Keratinocyte (primary cell): ENCODE data around the gene BANK1. TPM values are rescaled to one million over a fixed set of nuclear protein-coding genes. Genes with fewer than 3 reads are reported as not detected.

Experiments used
- DNase-seq: peaks from one replicate; pipeline ENCODE4 v3.0.0-alpha.2; 2011; ENCODE audit warnings: low read depth, missing footprints, low spot score
- FAIRE-seq: peaks from 2 replicates; lab custom pipeline; 2011; peaks lifted over from hg19 to GRCh38; lab: Jason Lieb, UNC
- H2AFZ ChIP-seq: 2 replicates; pipeline ENCODE4 v1.6.0; 2012; ENCODE audit warnings: low read length, control low read depth, inconsistent platforms; ENCODE audit not compliant: control insufficient read depth
- H3K27ac ChIP-seq: 2 replicates; pipeline ENCODE4 v1.5.1; 2011; ENCODE audit warnings: low read length; ENCODE audit not compliant: control insufficient read depth, insufficient read depth
- H3K27me3 ChIP-seq: 3 replicates; pipeline ENCODE4 v1.6.0; 2011; ENCODE audit warnings: low read length; ENCODE audit not compliant: control insufficient read depth, insufficient read depth; ENCODE audit errors: extremely low read depth
- H3K36me3 ChIP-seq, 2 experiments: 2 replicates in 1 of 2; 3 replicates in 1 of 2; pipeline ENCODE4 v1.5.1; 2011; ENCODE audit warnings: low read length in 2 of 2, mild to moderate bottlenecking in 1 of 2; ENCODE audit not compliant: control insufficient read depth in 2 of 2, insufficient read depth in 2 of 2; ENCODE audit errors: extremely low read depth in 1 of 2
- H3K4me1 ChIP-seq: 3 replicates; pipeline ENCODE4 v1.5.1; 2011; ENCODE audit warnings: low read length; ENCODE audit not compliant: control insufficient read depth, insufficient read depth; ENCODE audit errors: extremely low read depth
- H3K4me2 ChIP-seq: 3 replicates; pipeline ENCODE4 v1.6.0; 2011; ENCODE audit warnings: low read depth, low read length; ENCODE audit not compliant: control insufficient read depth, insufficient read depth; ENCODE audit errors: extremely low read depth
- H3K4me3 ChIP-seq, 3 experiments: fragments of 200-600 bp in 1 of 3; sonication (generic) in 1 of 3; 2 replicates in 2 of 3; 3 replicates in 1 of 3; pipeline ENCODE4 v1.5.1; 2011 to 2016; ENCODE audit warnings: low read length in 3 of 3, mild to moderate bottlenecking in 3 of 3, control low read depth in 2 of 3, inconsistent platforms in 1 of 3, low read depth in 1 of 3, mixed read lengths in 1 of 3, mixed run types in 1 of 3, moderate library complexity in 1 of 3; ENCODE audit not compliant: control insufficient read depth in 2 of 3, insufficient read depth in 2 of 3; ENCODE audit errors: extremely low read depth in 1 of 3
- H3K79me2 ChIP-seq: 2 replicates; pipeline ENCODE4 v1.6.0; 2012; ENCODE audit warnings: low read length; ENCODE audit not compliant: control insufficient read depth, insufficient read depth
- H3K9ac ChIP-seq: 3 replicates; pipeline ENCODE4 v1.6.0; 2011; ENCODE audit warnings: low read length; ENCODE audit not compliant: control insufficient read depth, insufficient read depth; ENCODE audit errors: extremely low read depth
- H3K9me1 ChIP-seq: 3 replicates; pipeline ENCODE4 v1.6.0; 2011; ENCODE audit warnings: low read length; ENCODE audit not compliant: control insufficient read depth, insufficient read depth; ENCODE audit errors: extremely low read depth
- H3K9me3 ChIP-seq: 2 replicates; pipeline ENCODE4 v1.5.1; 2012; ENCODE audit warnings: low read depth, low read length; ENCODE audit not compliant: control insufficient read depth
- H4K20me1 ChIP-seq: 3 replicates; pipeline ENCODE4 v1.6.0; 2011; ENCODE audit warnings: low read length; ENCODE audit not compliant: control insufficient read depth, insufficient read depth; ENCODE audit errors: extremely low read depth
- EZH2 ChIP-seq: IDR thresholded peaks from one replicate; pipeline ENCODE4 v1.6.1; 2012; ENCODE audit warnings: inconsistent platforms, mild to moderate bottlenecking, low read length, moderate library complexity
- dilution Hi-C: fragments of 300-500 bp; cut with MboI; formaldehyde crosslinking; loops from one replicate; pipeline ENCODE4 v1.7.0; 2020; ENCODE audit warnings: low sequenced_read_pairs; ENCODE audit not compliant: extremely low pct_ligation_motif_present
- polyA plus RNA-seq, 5 experiments: library from polyadenylated mRNA; depleted of rRNA in 3 of 5; stranded (reverse) in 3 of 5; stranded (forward) in 1 of 5; unstranded in 1 of 5; fragments of >200 nt; gene quantifications; 1 replicate in 1 of 5; 2 replicates in 3 of 5; 3 replicates in 1 of 5; pipeline versions ENCODE4 v1.2.1 to v1.2.3, GENCODE V29; 2011 to 2012; ENCODE audit warnings: missing spikeins in 2 of 5, low read depth in 1 of 5, low replicate concordance in 1 of 5
- TF ChIP-seq, protein P1 (sequence below), 3 experiments: IDR thresholded peaks in 1 of 3; conservative IDR thresholded peaks in 1 of 3; optimal IDR thresholded peaks in 1 of 3; 2 replicates in 2 of 3; 3 replicates in 1 of 3; pipeline versions ENCODE3 to v1.5.1; 2011; ENCODE audit warnings: low read length in 3 of 3, mild to moderate bottlenecking in 3 of 3, moderate library complexity in 2 of 3, control low read depth in 1 of 3, inconsistent platforms in 1 of 3; ENCODE audit not compliant: insufficient read depth in 2 of 3; ENCODE audit errors: extremely low read depth in 1 of 3

The BANK1 gene
- polyA plus RNA-seq, 1 donor (not counting 4 experiments of a cell fraction or from before 2014, with no cell fraction given): 0.25 TPM

DNA sequence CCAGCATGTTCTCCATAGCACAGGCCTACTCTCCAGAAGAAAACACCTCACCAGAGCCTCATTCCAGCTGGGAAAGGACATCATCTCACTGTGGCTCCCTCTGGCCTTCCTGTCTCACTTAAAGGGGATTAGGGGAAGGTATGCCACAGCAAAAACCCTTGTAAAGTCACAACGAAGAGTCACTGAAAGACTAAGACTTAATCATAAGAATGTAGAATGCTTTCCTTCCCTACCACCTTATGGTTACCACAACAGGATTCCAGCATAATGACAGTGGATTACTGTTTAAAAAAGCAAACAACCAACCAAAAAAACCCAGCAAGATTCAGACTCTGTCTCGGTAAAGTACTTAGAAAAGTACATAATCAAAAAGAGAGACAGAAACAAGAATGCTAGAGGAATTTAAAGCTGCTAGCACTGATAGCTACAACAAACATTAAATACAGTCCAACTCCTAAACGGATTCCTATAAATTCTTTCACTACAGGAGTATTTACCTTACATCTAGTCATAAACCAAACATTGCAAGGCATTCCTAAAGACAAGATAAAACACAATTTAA, 75.1 kb downstream of the BANK1 start:
- Histone ChIP-seq H3K27ac (no peak overlapping the region), H2AFZ (no peak overlapping the region), H3K9me3 (no peaks in the 10 kb centered on the region), H3K4me2 (no peak overlapping the region), H3K79me2 (no peaks in the 10 kb centered on the region), H3K36me3 (no peaks in the 10 kb centered on the region), H3K4me3 (no peak overlapping the region), H3K9me1 (no peaks in the 10 kb centered on the region), H4K20me1 (no peaks in the 10 kb centered on the region), H3K9ac (no peak overlapping the region), H3K4me1 (no peaks in the 10 kb centered on the region), H3K27me3 (no peaks in the 10 kb centered on the region)
- no peak for FAIRE-seq
- dilution Hi-C loops: no loop called here
- DNase-seq: no peak
- TF ChIP-seq, protein P1, sequence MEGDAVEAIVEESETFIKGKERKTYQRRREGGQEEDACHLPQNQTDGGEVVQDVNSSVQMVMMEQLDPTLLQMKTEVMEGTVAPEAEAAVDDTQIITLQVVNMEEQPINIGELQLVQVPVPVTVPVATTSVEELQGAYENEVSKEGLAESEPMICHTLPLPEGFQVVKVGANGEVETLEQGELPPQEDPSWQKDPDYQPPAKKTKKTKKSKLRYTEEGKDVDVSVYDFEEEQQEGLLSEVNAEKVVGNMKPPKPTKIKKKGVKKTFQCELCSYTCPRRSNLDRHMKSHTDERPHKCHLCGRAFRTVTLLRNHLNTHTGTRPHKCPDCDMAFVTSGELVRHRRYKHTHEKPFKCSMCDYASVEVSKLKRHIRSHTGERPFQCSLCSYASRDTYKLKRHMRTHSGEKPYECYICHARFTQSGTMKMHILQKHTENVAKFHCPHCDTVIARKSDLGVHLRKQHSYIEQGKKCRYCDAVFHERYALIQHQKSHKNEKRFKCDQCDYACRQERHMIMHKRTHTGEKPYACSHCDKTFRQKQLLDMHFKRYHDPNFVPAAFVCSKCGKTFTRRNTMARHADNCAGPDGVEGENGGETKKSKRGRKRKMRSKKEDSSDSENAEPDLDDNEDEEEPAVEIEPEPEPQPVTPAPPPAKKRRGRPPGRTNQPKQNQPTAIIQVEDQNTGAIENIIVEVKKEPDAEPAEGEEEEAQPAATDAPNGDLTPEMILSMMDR (optimal IDR thresholded peaks at IDR 0.05 in 1 of 3, IDR thresholded peaks at IDR 0.05 in 1 of 3, conservative IDR thresholded peaks at IDR 0.05 in 1 of 3; ENCODE audit: extremely low read depth in 1 of 3, insufficient read depth in 2 of 3, low read length in 3 of 3): no peak
- no peak for TF ChIP-seq EZH2

DNA sequence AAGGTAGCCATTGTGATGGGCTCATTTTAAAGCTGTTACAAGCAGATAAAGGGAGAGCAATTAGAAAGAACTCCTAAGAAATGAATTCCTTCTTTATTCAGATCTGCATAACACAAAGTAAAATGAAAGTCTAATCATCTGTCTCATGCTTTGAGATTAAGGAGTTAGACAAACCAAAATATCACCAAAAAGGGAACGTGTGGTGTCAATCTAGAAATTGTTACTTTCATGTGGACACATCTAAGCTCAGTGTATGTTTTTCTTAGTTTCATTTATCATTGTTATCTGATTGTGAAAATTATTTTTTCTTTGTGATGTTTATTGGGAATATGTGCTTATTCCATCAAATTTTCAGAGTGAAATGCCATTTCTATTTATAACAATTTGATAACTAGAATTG, 80.3 kb downstream of the BANK1 start:
- no peak overlapping the region for H3K27ac ChIP-seq
- dilution Hi-C loops: no loop called here
- H3K4me2 ChIP-seq: no peak overlapping the region
- H3K36me3 ChIP-seq: no peaks in the 10 kb centered on the region
- H3K4me1 ChIP-seq: no peaks in the 10 kb centered on the region
- H3K9me1 ChIP-seq: no peaks in the 10 kb centered on the region
- no peaks in the 10 kb centered on the region for H3K79me2 ChIP-seq
- TF ChIP-seq, protein P1 (optimal IDR thresholded peaks at IDR 0.05 in 1 of 3, IDR thresholded peaks at IDR 0.05 in 1 of 3, conservative IDR thresholded peaks at IDR 0.05 in 1 of 3; ENCODE audit: extremely low read depth in 1 of 3, insufficient read depth in 2 of 3, low read length in 3 of 3): no peak
- no peak for TF ChIP-seq EZH2
- no peaks in the 10 kb centered on the region for H4K20me1 ChIP-seq
- H2AFZ ChIP-seq: no peak overlapping the region
- H3K4me3 ChIP-seq: no peak overlapping the region
- FAIRE-seq (no peak), DNase-seq (no peak)
- no peak overlapping the region for H3K9ac ChIP-seq
- no peaks in the 10 kb centered on the region for H3K27me3 ChIP-seq
- H3K9me3 ChIP-seq: no peaks in the 10 kb centered on the region
